Effector memory CD8-positive, alpha-beta T cell (primary cell): Measurements from ENCODE around the gene ACOX3.
"Not testable (repeated sequence)": the region's sequence is repeated elsewhere in the genome, so short reads cannot be mapped to it uniquely, and the experiment has no call there.

Experiments
- ATAC-seq: fragments of 150-1000 bp; cut with Tn5 transposase; replicated peaks from 2 replicates; pipeline ENCODE4 v1.10.0; 2021; ENCODE audit warnings: mild to moderate bottlenecking, moderate library complexity
- DNase-seq, 3 experiments: peaks; one replicate each; pipeline ENCODE4 v3.0.0; 2021
- H3K27ac Mint-ChIP-seq, 2 donors: one replicate each; pipeline ENCODE4 v1.8.0; 2022; ENCODE audit warnings: mild to moderate bottlenecking in 2 of 2, mixed read lengths in 2 of 2, moderate library complexity in 2 of 2
- H3K27me3 Mint-ChIP-seq, 2 donors: one replicate each; pipeline ENCODE4 v1.8.0; 2022; ENCODE audit warnings: mixed read lengths in 2 of 2
- H3K36me3 Mint-ChIP-seq: one replicate; pipeline ENCODE4 v1.8.0; 2022; ENCODE audit warnings: mild to moderate bottlenecking, moderate library complexity, mixed read lengths; ENCODE audit not compliant: insufficient read depth
- H3K4me1 Mint-ChIP-seq, 2 donors: one replicate each; pipeline ENCODE4 v1.8.0; 2022; ENCODE audit warnings: low read depth in 2 of 2, mixed read lengths in 2 of 2
- H3K4me3 Mint-ChIP-seq, 2 donors: one replicate each; pipeline ENCODE4 v1.8.0; 2022; ENCODE audit warnings: mild to moderate bottlenecking in 2 of 2, mixed read lengths in 2 of 2, moderate library complexity in 2 of 2
- H3K9me3 Mint-ChIP-seq, 2 donors: one replicate each; pipeline ENCODE4 v1.8.0; 2022; ENCODE audit warnings: mixed read lengths in 2 of 2

Gene ACOX3

GRCh38 chr4:8356856-8357255 lies 83.7 kb downstream of the ACOX3 start:
- ATAC-seq: no peak
- no peak overlapping the region for H3K27ac Mint-ChIP-seq
- H3K27me3 Mint-ChIP-seq: peaks cover 0 to 17% of the 10 kb centered on the region in 2 donors
- no peak overlapping the region for H3K4me3 Mint-ChIP-seq
- no peaks in the 10 kb centered on the region for H3K9me3 Mint-ChIP-seq
- H3K36me3 Mint-ChIP-seq: no peaks in the 10 kb centered on the region
- no peak for DNase-seq
- no peaks in the 10 kb centered on the region for H3K4me1 Mint-ChIP-seq

DNA sequence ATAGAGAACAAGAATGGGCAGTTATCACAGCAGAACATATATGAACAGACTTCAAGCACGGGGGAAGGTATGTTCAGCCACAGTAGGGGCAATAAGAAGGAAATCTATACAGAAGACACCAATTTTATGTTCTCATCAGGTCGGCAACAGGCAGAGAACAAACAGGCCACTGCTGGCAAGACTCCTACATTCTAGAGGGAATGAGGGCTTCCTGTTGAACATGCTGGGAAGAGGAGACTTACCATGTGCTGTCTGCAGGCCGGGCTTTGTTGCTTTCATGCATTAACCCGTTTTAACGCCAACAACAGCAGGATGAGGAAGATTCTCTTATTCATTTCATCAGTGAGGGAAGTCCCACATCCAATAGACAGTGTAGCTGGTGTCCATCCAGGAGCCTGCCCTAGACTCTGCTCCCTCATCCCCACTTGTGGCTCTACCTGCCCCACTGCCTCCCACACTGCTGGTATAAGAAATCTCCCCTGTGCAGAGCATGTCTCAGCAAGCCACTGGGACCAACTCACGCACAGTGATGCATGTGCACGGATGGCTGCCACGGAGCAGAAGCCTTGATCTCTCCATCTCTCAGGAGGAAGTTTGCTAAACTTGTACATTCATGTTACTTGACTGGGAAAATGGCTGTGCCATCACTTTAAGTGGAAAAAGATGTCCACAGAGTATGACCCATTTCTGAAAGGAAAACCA lies 84.5 kb downstream of the ACOX3 start:
- H3K27ac Mint-ChIP-seq: no peak overlapping the region
- no peaks in the 10 kb centered on the region for H3K9me3 Mint-ChIP-seq
- no peak overlapping the region for H3K4me3 Mint-ChIP-seq
- H3K4me1 Mint-ChIP-seq: no peaks in the 10 kb centered on the region
- peaks cover 0 to 18% of the 10 kb centered on the region in 2 donors for H3K27me3 Mint-ChIP-seq
- no peaks in the 10 kb centered on the region for H3K36me3 Mint-ChIP-seq
- ATAC-seq (no peak), DNase-seq (no peak)

DNA sequence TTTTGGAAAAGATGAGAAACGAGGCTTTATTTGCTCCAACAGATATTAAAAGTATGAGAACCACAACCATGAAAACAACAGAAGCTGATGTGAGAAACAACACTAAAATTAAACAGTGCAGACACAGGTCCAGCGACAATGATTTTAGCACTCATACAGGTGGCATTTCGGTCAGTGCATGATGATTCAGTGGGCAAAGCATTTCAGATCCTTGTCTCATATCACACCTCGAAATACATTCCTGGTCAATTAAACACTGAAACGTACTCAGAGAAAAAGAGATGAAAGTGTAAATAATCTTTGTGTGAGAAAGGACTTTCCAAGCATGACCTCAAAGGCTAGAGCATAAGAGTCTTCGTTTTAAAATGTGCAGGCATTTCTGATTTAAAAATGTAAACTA lies 85.2 kb downstream of the ACOX3 start:
- Mint-ChIP-seq H3K27ac (no peak overlapping the region), H3K4me1 (no peaks in the 10 kb centered on the region), H3K27me3 (peaks cover 0 to 25% of the 10 kb centered on the region in 2 donors), H3K9me3 (no peaks in the 10 kb centered on the region), H3K4me3 (no peak overlapping the region), H3K36me3 (no peaks in the 10 kb centered on the region)
- ATAC-seq: no peak
- no peak for DNase-seq

DNA sequence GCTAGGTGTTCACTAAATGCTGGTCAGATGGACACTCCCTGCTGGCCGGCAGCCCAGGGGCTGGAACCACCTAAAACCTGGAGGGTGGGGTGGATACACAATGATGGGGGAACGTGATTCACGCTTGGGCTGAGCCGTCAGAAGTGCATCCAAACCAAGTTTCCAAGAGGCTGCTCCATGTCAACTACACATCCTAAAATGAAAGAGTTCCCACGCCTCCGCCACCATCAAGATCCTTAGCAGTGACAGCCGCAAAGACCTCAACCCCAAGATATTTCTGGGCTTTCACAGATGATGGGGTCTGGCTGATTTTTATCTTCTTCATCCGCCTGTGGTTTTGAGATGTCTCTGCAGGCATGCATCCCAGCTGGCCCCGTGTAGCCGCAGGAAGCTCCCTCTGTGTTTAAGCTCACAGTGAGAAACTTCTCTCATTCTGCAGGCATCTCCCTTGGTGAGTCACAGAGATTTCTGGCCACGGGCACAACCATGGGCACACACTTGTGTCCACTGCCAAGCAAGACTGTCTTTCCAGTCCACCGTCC lies 86.5 kb downstream of the ACOX3 start:
- H3K4me3 Mint-ChIP-seq: no peak overlapping the region
- no peak for DNase-seq

DNA sequence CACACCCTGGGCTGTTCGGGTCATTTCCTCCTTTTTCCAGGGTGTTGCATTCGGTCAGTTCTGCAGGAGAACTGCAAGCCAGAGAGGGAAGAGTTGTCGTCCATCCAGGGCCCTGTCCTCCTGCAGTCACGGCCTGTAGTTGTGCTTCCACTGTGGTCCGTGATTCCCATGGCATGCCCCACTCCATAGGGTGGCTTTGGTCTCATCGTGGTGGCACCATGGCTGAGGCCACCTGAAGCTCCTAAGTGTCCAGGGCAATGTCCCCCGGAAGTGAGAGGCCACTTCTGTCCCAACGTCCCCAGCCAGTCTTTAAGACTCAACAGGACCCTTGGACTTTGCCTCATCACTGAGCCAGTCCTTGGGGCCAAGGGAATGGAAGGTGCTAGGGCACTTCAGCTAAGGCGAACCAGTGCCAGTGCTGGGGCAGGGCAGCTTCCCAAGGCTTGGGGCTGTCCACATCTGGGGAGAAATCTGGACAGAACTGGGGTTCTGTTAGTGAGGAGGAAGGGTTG lies 87.3 kb downstream of the ACOX3 start:
- H3K36me3 Mint-ChIP-seq: no peaks in the 10 kb centered on the region
- ATAC-seq (no peak), DNase-seq (no peak)
- H3K9me3 Mint-ChIP-seq: no peaks in the 10 kb centered on the region
- H3K27ac Mint-ChIP-seq: no peak overlapping the region
- no peak overlapping the region for H3K4me3 Mint-ChIP-seq
- H3K4me1 Mint-ChIP-seq: no peaks in the 10 kb centered on the region
- H3K27me3 Mint-ChIP-seq: peaks cover 0 to 39% of the 10 kb centered on the region in 2 donors

More for the DNA sequence above, 86.5 kb downstream of the ACOX3 start:
- Mint-ChIP-seq H3K36me3 (no peaks in the 10 kb centered on the region), H3K27ac (no peak overlapping the region), H3K4me1 (no peaks in the 10 kb centered on the region), H3K27me3 (peaks cover 0 to 38% of the 10 kb centered on the region in 2 donors), H3K9me3 (no peaks in the 10 kb centered on the region)
- ATAC-seq: no peak

- ATAC-seq (no peak), DNase-seq (no peak)
- Mint-ChIP-seq H3K27me3 (peaks cover 0 to 44% of the 10 kb centered on the region in 2 donors), H3K27ac (no peak overlapping the region), H3K4me1 (no peaks in the 10 kb centered on the region), H3K4me3 (no peak overlapping the region), H3K36me3 (no peaks in the 10 kb centered on the region), H3K9me3 (no peaks in the 10 kb centered on the region)
Observed at GRCh38 chr4:8352368-8353157, 88.0 kb downstream of the ACOX3 start.

DNA sequence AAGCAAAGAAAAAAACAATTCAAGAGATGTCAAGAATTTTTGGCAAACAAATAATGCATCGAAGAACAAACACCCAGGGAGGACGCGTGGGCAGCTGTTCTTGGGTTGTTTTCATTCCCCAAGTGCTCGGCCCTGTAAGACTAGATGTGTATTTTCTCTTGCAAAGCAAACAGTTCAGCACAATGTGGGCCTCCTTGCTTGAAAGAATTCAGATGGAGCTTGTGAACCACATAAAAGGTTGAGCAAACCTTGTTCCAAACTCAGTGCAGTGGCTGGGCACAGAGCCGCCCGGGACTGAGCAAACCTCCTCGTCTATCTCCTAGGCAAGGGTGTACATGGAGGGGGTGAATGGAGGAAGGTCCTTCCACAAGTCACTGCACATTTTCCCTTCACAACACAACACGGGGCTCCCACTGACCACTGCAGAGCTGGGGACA lies 88.6 kb downstream of the ACOX3 start:
- Mint-ChIP-seq H3K4me3 (no peak overlapping the region), H3K36me3 (no peaks in the 10 kb centered on the region), H3K9me3 (no peaks in the 10 kb centered on the region), H3K27me3 (peaks cover 0 to 45% of the 10 kb centered on the region in 2 donors), H3K27ac (no peak overlapping the region), H3K4me1 (no peaks in the 10 kb centered on the region)
- ATAC-seq (no peak), DNase-seq (no peak)

- Mint-ChIP-seq H3K36me3 (no peaks in the 10 kb centered on the region), H3K27me3 (peaks cover 8 to 55% of the 10 kb centered on the region in 2 donors), H3K27ac (no peak overlapping the region), H3K4me3 (no peak overlapping the region), H3K4me1 (no peaks in the 10 kb centered on the region), H3K9me3 (no peaks in the 10 kb centered on the region)
- DNase-seq: no peak
- no peak for ATAC-seq
Observed at GRCh38 chr4:8350841-8351461, 89.6 kb downstream of the ACOX3 start.

DNA sequence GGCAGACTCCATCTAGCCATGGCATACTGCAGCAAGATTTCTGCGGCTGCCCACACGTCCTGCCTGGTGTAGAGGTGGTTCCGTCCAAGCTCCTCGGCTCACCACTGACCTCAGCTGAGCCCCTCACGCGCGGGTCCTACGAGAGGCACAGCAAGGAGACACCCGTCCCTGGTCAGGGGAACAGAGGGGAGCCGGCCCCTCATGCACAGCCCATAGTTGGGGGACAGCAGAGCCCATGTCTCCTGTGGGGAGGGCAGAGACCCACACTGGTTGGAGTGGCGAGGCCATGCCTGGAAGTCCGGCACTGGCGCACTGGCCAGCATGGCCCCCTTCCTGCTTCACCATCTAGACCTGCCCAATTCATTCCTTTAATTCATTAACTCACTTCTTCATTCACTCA lies 90.2 kb downstream of the ACOX3 start:
- ATAC-seq (no peak), DNase-seq (no peak)
- Mint-ChIP-seq H3K36me3 (no peaks in the 10 kb centered on the region), H3K9me3 (no peaks in the 10 kb centered on the region), H3K27me3 (peaks cover 10 to 61% of the 10 kb centered on the region in 2 donors), H3K4me1 (no peaks in the 10 kb centered on the region), H3K27ac (no peak overlapping the region), H3K4me3 (no peak overlapping the region)

DNA sequence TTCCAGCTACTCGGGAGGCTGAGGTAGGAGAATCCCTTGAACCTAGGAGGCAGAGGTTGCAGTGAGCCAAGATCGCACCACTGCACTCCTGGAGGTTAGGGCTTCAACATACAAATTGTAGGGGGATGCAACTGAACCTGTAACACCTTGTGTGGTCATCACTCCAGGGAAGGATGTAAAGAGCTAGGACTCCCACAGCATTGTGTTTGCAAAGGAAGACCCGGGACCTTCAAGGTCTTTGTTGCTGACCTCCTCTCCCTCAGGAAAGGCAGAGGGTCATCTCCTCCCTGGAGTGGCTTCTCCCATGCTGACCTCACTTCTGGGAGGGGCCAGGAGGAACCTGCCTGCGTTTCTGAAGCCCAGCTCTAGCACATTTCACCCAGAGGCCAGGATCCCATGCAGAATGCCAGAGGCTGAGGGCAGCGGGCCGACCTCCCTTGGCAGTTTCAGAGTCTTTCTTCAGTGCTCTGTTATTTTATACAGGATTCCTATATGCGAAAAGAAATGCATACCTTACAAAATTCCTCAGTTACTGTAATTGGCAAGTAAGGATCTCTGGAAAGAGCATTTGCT lies 90.8 kb downstream of the ACOX3 start:
- H3K36me3 Mint-ChIP-seq: no peaks in the 10 kb centered on the region
- ATAC-seq (no peak), DNase-seq (no peak)
- peaks cover 10 to 67% of the 10 kb centered on the region in 2 donors for H3K27me3 Mint-ChIP-seq
- no peak overlapping the region for H3K4me3 Mint-ChIP-seq
- no peaks in the 10 kb centered on the region for H3K4me1 Mint-ChIP-seq
- H3K27ac Mint-ChIP-seq: no peak overlapping the region
- no peaks in the 10 kb centered on the region for H3K9me3 Mint-ChIP-seq

DNA sequence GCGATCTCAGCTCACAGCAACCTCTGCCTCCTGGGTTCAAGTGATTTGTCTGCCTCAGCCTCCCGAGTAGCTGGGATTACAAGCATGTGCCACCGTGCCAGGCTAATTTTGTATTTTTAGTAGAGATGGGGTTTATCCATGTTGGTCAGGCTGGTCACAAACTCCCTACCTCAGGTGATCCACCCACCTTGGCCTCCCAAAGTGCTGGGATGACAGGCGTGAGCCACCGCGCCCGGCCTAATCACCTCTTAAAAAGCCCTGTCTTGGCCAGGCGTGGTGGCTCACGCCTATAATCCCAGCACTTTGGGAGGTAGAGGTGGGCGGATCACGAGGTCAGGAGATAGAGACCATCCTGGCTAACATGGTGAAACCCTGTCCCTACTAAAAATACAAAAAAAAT lies 91.3 kb downstream of the ACOX3 start:
- not testable (repeated sequence) for DNase-seq, H3K9me3 Mint-ChIP-seq, ATAC-seq, H3K36me3 Mint-ChIP-seq, H3K4me1 Mint-ChIP-seq, H3K27ac Mint-ChIP-seq, H3K4me3 Mint-ChIP-seq
- H3K27me3 Mint-ChIP-seq: peaks cover 10 to 69% of the 10 kb centered on the region in 2 donors

GRCh38 chr4:8348071-8348470 lies 92.5 kb downstream of the ACOX3 start:
- Mint-ChIP-seq H3K36me3 (no peaks in the 10 kb centered on the region), H3K4me3 (no peak overlapping the region), H3K27me3 (peaks cover 10 to 60% of the 10 kb centered on the region in 2 donors), H3K9me3 (no peaks in the 10 kb centered on the region), H3K27ac (no peak overlapping the region), H3K4me1 (no peaks in the 10 kb centered on the region)
- no peak for DNase-seq
- ATAC-seq: no peak

- Mint-ChIP-seq H3K27me3 (peaks cover 10 to 63% of the 10 kb centered on the region in 2 donors), H3K9me3 (no peaks in the 10 kb centered on the region), H3K4me1 (no peaks in the 10 kb centered on the region), H3K4me3 (no peak overlapping the region), H3K27ac (no peak overlapping the region), H3K36me3 (no peaks in the 10 kb centered on the region)
- DNase-seq: no peak
- ATAC-seq: no peak
Observed at GRCh38 chr4:8347660-8348059, 92.9 kb downstream of the ACOX3 start.
